Fibroblast of pulmonary artery (primary cell): ENCODE measurements around the gene CDHR2.

Experiments used
- DNase-seq: peaks from one replicate; pipeline ENCODE4 v3.0.0-alpha.2; 2010; ENCODE audit warnings: low read depth
- H3K4me3 ChIP-seq: replicated peaks from 2 replicates; pipeline ENCODE4 v1.5.1; 2011; ENCODE audit warnings: low read depth, mild to moderate bottlenecking, control low read depth, low read length, moderate library complexity
- CTCF ChIP-seq: IDR thresholded peaks from 2 replicates; pipeline ENCODE4 v1.5.1; 2011; ENCODE audit warnings: mild to moderate bottlenecking, control low read depth, low read length, inconsistent platforms; ENCODE audit errors: missing control alignments

CDHR2 gene

GRCh38 chr5:176521699-176522263 is 27.4 kb upstream of the CDHR2 start:
- no peak overlapping the region for H3K4me3 ChIP-seq
- no peak for DNase-seq
- TF ChIP-seq CTCF, result no peak

GRCh38 chr5:176524138-176524537 is 25.0 kb upstream of the CDHR2 start:
- no peak for TF ChIP-seq CTCF
- no peak overlapping the region for H3K4me3 ChIP-seq
- no peak for DNase-seq

- TF ChIP-seq CTCF, result no peak
- DNase-seq, result no peak
- no peak overlapping the region for H3K4me3 ChIP-seq
These were observed 24.2 kb upstream of the CDHR2 start for GRCh38 chr5:176524987-176525386.

- no peak for DNase-seq
- no peak overlapping the region for H3K4me3 ChIP-seq
- TF ChIP-seq CTCF, result no peak
These were observed 23.5 kb upstream of the CDHR2 start for GRCh38 chr5:176525677-176526076.

- TF ChIP-seq CTCF, result no peak
- DNase-seq, result no peak
- no peak overlapping the region for H3K4me3 ChIP-seq
These were observed 22.7 kb upstream of the CDHR2 start for GRCh38 chr5:176526462-176526861.

- TF ChIP-seq CTCF, result no peak
- no peak for DNase-seq
- no peak overlapping the region for H3K4me3 ChIP-seq
These were observed 21.6 kb upstream of the CDHR2 start for GRCh38 chr5:176527246-176528222.
